HS-27A (cell line): Measurements from ENCODE around the gene THAP7.
A peak's percentile ranks its signal among the peaks of the same experiment; 100 is the strongest.
"Not testable (repeated sequence)": the region's sequence is repeated elsewhere in the genome, so short reads cannot be mapped to it uniquely, and the experiment has no call there.

Experiments used
- DNase-seq: peaks from one replicate; pipeline ENCODE4 v3.0.0-alpha.2; 2012; ENCODE audit warnings: low read depth, missing footprints

THAP7 gene, protein sequence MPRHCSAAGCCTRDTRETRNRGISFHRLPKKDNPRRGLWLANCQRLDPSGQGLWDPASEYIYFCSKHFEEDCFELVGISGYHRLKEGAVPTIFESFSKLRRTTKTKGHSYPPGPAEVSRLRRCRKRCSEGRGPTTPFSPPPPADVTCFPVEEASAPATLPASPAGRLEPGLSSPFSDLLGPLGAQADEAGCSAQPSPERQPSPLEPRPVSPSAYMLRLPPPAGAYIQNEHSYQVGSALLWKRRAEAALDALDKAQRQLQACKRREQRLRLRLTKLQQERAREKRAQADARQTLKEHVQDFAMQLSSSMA

DNA sequence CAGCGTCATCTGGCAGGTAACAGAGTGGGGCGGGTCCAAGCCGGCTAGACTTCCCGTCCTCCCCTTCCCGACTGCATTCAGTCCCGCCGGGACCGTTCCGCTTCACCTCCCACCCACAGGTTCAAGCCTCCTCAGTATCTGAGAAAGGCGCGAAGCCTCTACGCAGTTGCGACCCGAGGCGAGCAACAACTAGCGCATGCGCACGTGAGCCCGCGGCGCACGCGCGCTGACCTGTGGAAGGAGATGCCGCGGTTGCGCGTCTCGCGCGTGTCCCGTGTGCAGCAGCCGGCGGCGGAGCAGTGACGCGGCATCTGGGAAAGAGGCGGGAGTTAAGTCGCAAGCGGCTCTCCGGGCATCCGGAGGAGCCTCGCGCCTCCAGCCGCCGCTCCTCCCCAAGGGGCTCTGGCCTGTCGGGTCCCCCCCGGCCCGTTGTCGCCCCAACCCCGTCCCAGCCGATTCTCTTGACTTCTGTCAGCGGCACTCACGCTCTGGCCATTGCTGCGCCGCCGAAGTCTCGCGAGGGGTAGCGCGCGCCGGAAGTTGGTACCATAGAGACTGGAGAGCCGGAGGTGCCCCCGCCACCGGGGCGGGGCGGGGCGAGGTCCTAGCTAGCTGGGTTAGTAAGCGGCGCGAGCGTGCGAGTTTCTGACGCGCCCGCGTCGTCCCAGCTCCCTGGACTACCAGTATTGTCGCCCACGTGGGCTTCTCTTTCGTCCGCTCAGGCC is at the start of gene THAP7:
Gene THAP7 (minus strand): TSS at position 518 of the 725 bp plus-strand sequence. CDS start 207 bp downstream, at position 311.
- peak; percentile 84 for DNase-seq

DNA sequence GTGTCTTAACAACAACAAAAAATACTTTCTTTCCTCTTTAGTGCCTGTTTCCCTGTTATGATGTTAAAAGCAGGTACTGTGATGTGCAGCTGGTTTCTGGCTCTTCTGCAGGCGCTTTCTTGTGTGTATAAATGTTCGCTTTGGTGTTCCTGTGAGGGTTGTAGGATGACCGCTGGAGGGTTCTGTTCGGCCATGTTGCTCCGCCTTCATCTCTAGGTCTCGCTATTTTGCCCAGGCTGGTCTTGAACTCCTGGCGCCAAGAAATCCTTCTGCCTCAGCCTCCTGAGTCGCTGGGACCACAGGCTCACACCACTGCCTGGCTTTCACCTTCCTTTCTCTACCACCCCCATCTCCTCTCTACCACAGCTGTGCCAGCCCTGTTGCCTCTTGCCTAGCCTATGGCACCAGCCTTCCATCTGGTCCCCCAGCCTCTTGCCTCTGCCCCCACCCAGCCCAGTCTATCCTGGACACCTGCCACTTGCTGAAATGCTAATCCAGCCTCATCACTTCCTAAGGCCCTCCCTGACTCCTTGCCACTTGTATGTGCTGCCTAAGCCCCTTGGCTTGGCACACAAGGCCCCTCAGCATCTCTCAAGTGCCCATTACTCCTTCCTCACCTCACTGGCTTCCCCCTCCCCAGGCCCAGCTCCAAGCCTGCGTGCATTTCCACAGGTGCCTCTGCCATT is 49.4 kb upstream of the THAP7 start:
- DNase-seq: no peak

DNA sequence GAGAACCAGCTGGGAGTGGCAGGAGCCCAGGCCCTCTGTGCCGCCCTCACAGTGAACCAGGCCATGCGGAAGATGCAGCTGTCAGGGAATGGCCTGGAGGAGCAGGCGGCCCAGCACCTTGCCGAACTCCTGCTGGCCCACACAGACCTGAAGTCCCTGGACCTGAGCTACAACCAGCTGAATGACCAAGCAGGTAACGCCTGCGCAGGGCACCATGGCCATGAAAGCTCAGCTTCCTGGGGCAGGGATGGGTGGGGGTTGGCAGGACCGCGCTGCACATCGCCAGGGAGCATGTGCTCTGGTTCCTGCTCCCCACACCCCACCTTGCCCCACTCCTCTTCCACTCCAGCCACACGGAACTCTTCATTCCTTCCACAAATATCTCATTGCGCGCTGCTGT is 47.0 kb upstream of the THAP7 start:
- not testable (repeated sequence) for DNase-seq

DNA sequence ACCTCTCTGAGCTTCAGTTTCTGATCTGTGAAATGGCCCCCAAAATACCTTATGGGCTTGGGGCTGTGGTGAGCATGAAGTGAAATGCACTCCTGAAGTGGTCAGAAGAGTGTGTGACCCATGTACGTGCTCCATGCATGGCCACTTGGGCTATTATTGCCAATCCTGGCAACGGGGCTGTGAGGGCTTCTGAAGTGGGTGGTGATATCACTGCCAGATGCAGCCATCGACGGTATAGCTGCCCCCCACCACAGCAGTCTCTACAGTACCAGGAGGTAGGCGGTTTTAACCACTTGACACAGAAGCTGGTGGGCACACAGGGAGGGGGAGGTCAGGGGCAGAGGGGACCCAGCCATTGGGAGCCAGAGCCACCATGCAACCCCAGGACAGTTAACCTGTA is 46.5 kb upstream of the THAP7 start:
- not testable (repeated sequence) for DNase-seq

DNA sequence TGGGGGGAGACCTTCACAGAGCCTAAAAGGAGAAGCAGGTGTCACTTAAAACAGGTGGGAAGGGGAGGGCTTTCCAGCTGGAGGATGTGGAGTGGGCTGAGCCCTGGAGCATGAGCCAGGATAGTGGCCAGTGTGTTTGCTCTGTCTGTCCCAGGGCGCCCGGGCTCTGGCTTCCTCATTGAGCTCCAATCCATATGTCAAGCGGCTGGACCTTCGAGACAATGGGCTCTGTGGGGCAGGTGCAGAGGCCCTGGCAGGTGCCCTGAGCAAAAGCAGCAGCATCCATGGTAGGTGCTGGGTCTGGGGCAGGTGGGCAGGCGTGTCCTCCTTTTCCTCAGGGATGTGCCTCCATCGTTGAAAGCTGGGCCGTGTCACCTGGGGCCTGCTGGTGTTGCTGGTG is 45.8 kb upstream of the THAP7 start:
- DNase-seq: no peak

DNA sequence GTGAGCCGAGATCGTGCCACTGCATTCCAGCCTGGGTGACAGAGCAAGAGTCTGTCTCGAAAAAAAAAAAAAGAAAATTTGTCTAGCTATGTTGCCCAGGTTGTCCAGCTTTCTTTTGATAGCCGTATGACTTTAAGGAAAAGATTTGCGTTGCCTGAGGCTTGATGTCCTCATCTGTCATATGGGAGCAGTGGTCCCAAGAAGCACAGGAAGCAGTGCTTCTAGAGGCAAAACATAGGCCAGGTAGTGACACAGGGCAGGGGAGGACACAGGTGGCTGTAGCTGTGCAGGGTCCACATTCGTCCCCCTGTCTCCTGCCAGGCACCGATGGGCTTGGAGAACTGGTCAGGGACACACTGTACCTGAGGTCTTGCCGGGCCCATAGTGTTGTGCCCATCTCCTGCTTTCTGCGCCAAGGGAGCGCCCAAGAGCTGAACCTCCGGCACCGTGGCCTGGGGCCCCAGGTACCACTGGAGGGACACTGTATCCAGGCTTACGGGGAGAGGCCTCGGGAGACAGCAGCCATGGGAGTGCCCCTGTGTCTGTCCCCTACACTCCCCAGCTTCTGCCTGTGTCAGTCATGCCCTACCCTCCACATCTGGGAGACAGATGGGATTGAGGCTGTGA is 45.2 kb upstream of the THAP7 start:
- DNase-seq: no peak

DNA sequence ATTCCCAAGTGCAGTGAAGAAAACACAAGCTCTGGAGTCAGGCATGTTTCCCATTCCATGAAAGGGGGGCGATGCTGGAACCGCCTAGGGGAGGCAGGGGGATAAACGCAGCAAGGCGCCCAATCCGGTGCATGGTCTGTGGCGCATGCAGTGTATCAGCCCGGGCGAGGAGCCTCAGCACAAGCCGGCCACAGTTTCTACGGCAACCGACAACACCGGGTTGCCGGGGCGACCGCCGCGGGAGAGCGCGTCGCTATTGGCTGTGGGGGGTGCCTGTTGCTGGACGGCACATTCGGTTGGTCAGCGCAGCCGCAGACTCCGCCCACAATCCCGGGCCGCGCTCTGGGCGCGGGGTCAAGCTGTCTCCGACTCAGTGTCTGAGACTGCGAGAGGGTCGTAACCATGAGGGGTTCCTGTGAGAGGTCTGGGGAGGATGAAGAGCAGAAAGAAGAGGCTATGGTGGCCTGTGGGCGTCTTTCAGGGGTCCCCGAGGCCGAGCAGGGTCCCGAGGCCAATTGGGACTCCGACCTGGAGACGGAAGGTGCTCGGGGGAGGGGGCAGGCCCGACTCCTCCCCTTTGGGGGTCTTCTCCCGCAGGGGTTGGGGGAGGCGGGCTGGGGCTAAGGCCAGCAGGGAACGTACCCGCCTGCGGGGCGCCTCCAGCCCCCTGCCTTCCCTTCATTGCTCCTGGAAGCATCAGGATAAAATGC is 43.8 kb upstream of the THAP7 start, which contains the start of gene LRRC74B:
Gene LRRC74B (plus strand): TSS at position 362 of the 710 bp plus-strand sequence. CDS start 41 bp downstream, at position 403.
- DNase-seq: peak; percentile 51

DNA sequence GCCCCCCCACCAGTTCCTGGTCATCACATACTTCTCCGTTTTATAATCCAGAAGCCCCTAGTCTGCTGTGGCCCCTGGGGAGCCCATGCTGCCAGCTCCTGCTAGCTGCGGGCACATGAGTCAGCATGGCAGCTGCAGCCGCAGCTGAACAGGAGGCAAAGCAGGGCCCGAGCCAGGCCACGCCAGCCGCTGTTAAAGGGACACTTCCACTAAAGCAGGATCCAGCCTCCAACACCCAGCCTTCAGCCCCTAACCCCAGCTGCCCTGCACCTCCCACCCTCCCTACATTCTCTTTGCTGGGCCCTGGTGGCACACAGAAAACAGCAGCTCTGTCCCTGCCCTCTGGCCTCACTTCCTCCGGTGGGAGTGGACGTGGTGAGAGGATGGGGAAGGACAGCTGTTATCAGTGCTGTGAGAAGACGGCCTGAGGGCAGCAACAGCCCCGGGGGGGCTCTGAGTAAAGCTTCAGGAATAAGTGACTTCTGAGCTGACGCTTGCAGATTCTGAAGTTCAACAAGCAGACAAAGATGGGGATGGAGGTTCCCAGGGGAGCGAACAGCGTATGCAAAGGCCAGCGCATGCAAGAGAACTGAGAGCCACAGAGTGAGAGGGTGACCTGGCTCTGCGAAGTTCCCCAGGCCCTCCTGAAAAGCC is 43.1 kb upstream of the THAP7 start:
- peak; percentile 41 for DNase-seq

DNA sequence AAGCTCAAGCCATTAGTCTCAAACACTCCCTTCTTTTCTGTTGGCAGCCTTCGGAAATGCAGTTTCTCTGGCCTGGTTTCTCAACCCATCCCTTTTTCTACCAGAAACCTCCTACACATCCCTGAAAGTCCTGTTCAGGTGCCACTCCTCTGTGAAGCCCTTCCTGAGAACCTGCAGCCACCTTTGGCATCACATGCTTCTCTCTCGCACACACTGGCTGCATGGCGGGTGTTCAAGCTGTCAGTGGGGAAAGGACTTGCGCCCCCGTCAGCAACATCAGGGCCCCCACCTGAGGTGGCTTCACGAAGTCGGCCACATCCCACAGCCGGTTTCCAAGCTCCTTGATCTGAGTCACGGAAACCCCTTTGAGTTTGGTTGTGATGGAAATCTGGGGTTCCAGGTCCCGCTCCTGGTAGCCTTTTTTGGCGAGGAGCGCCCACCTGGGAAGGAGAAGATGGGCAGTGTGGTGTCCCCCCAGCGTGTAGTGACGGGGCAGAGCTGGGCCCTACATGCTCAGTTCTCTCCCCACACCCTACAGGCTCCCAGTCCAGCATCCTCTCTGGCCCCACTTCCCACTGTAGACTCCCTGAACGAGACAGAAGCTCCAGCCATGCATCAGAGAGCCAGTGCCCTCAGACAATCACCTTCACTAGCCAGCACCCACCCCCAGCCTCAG is 42.1 kb upstream of the THAP7 start:
- no peak for DNase-seq

DNA sequence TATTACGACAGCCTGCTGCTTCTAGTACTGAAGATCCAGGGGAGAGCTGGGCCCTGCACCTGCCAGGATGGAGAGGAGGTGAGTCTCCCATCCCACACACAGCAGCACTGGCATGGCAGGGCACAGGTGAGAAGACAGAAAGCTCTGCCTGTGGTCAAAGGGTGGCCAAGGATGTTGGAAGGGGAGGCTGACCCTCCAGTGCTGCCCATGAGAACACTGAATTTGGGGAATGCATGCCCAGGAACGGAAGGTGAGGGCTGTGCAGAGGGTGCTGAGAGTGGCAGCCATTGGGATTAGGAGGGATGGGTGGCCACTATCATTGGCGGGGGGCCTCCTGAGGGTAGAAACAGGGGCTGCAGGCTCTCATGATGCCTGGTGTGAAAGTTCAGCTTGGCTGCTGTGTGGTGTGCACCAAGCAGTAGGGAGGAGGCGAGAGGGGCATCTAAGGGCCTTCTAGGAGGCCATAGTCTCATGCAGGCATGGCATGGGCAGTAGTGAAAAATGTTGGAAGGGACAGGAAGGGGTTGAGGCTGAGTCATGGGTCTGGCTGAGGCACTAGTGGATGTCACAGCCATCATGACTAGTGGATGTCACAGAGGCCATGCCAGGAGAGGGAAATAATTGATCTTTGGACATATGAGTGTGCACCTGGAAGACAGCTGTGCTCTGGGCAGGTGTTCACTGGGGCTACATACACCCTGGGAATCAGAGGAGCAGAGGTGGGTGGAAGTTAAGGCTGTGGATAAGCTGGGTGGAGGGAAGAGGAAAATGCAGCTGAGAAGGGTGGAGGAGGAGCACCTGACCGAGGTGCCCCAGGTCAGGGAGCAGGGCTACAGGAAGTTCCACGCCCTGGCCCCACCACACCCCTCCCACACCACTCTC is 41.3 kb upstream of the THAP7 start:
- no peak for DNase-seq

DNA sequence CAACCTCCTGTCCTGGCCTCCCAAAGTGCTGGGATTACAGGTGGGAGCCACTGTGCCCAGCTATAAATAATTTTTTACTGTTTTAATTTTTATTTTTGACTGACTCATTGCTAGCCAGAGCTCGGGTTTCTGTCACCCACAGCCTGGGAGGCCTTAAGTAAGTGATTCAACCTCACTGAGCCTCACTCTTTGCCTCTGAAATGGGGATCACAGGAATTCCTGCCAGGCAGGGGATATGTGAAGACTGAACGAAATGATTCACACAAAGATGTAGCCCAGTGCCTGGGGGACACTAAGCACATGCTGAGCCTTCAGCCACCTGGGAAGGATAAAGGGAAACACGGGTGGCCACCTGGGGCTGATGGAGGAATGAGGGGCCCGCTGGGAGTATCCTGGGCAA is 40.0 kb upstream of the THAP7 start:
- DNase-seq: no peak

DNA sequence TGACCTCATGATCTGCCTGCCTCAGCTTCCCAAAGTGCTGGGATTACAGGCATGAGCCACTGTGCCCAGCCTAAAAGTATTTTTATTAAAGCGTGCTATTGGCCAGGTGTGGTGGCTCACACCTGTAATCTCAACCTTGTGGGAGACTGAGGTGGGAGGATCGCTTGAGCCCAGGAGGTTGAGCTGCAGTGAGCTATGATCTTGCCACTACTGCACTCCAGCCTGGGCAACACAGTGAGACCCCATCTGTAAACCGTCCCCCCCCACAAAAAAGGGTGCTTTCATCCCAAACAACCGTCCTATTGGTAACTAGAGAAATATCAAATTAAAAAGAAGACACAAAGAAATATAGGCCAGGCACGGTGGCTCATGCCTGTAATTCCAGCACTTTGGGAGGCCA is 37.2 kb upstream of the THAP7 start:
- DNase-seq: not testable (repeated sequence)

DNA sequence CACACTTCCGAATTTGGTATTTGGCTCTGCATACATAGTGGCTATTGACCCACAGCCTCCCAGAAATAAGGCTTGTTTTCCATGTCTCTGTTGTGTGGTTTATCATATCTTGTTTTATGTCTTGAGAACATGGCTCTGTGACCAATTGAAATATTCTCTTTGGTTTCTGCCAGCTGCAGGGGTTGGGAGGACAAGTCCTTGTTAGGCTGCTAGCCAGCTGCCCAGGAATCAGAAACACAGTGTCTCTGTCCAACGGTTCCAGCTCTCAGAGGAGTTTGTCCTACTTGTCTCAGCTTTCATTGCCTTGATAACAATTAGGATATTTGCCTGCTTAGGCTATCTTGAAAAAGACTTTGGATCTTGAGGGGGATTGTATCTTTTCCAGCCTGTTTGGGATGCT is 36.5 kb upstream of the THAP7 start:
- no peak for DNase-seq

DNA sequence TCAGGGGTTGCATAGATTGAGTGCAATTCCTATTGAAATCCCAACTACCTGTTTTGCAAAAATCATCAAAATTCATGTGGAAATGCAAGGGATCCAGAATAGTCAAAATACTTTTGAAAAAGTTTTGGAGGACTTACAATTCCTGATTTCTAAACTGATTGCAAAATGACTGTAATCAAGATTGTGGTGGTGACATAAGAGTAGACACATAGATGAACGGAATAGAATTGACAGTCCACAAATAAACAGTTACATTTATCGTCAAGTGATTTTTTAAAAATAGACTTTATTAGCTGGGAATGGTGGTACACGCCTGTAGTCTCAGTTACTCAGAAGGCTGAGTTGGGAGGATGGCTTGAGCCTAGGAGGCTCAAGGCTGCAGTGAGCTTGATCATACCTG is 33.1 kb upstream of the THAP7 start:
- DNase-seq: no peak

DNA sequence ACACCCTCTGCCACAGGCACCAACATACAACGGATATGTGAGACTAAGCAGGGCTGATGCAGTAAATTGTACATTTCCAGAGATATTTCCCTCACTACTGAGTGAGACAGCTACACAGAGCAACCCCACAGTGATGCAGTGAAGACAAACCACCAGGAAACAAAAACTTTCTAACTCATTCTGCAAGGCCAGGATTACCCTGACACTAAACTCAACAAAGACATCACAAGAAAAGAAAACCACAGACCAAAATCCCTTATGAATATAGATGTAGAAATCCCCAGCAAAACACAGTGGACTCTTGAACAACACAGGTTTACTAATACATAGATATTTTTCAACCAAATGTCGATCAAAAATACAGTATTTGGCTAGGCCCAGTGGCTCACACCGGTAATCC is 32.0 kb upstream of the THAP7 start:
- no peak for DNase-seq

DNA sequence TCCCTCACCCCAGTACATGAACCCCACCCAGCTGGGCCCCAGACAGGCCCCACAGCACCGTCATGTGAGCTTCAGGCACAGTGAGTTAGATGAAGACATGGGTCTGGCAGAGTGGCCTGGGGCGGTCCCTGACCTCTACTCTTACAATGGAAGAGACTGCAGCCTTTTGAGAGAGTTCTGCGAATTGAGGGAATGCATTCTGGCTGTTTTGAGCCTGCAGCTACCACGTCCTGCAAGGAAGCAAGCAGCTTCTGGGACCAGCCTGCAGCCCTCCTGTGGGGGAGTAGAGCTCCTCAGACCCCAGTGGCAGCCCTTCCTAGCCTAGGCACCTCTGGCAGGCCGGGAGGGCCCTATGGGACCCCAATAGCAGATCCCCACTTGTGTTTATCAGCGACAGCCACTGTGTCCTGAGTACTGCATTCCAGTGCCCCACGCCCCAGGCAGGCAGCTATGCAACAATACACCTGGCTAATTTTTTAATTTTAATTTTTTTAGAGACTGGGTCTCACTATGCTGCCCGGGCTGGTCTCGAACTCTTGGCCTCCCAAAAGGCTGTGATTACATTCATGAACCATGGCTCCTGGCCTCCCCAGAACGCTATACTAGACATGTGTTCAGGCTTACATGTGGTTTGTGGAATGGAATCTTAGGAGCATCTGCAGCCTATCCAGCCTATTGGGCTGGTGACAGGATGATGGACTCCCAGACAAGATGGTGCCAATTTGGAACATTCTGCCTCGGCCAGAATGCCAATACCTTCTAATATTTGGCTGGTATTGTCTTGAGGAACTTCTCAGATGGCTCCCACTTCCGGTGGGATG is 31.2 kb upstream of the THAP7 start:
- DNase-seq: no peak

DNA sequence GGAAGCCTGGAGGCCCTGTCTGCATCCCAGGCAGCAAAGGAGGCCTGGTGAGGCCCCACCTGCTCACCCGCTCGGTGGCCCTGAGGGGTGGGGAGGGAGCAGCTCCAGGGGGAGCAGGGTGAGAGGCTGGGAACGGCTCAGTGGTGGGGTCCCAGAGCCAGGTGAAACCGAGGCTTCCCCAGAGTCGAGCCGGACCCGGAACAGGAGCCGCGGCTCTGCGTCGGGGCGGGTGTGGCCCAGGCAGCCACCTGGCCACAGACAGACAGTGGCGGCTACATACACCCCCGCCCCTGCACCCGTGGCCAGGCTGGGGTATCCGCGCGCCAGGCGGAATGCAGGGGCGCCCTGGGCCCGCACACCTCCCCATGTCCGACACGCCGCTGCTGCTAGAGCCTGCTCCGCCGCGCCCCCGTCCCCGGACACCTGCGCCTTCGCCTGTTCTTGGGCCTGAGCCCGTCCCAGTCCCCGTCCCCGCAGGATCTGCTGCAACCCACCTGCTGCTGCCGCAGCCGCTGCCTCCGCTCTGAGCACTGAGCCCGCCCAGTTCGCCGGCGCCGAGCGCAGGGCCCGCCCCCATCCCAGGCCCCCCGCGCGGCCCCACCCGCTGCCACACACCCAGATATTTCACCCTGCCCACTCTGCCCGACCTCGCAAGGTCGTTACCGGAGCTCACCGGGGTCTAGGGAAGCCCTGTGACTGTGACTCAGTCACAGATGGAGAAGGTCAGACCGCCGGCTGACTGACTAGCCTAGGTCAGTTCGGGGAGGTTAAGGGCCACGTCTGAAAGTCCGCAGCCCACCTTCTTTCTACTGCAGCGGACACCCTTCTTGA is 30.3 kb upstream of the THAP7 start, which contains the start of gene SLC7A4:
Gene SLC7A4 (minus strand): TSS at position 525 of the 831 bp plus-strand sequence. CDS start 749 bp downstream, outside the sequence.
- DNase-seq: no peak
